CD4-positive, alpha-beta memory T cell (primary cell): ENCODE results near the gene PPP4R4. TPM values are rescaled to one million over a fixed set of nuclear protein-coding genes. Genes with fewer than 3 reads are reported as not detected.

ENCODE experiments used
- CTCF ChIA-PET: fragments of 350-600 bp; sonication (Branson Sonifier 250); formaldehyde crosslinking; loops from one replicate; lab custom pipeline; 2021; ENCODE audit warnings: inconsistent platforms; ENCODE audit not compliant: partially characterized antibody; lab: Charles Lee
- POLR2A ChIA-PET: fragments of 350-600 bp; sonication (Branson Sonifier 250); formaldehyde crosslinking; loops from one replicate; lab custom pipeline; 2021; ENCODE audit not compliant: partially characterized antibody; lab: Charles Lee
- DNase-seq, 5 donors: peaks; one replicate each; pipeline versions ENCODE4 v3.0.0 to v3.0.0-alpha.2; 2020 to 2022; ENCODE audit warnings: mixed read lengths in 1 of 5
- H3K27ac ChIP-seq: one replicate; pipeline ENCODE4 v1.7.0; 2013; ENCODE audit warnings: low read depth, low read length
- H3K27me3 ChIP-seq: 2 replicates; pipeline ENCODE4 v1.7.0; 2013; ENCODE audit warnings: mild to moderate bottlenecking, low read length, moderate library complexity; ENCODE audit not compliant: insufficient read depth
- H3K36me3 ChIP-seq: 2 replicates; pipeline ENCODE4 v1.7.0; 2013; ENCODE audit warnings: mild to moderate bottlenecking, low read length, moderate library complexity; ENCODE audit not compliant: insufficient read depth
- H3K4me1 ChIP-seq: 2 replicates; pipeline ENCODE4 v1.7.0; 2013; ENCODE audit warnings: mild to moderate bottlenecking, low read length, moderate library complexity; ENCODE audit not compliant: insufficient read depth
- H3K4me3 ChIP-seq, 2 donors: one replicate each; pipeline ENCODE4 v1.7.0; 2013; ENCODE audit warnings: low read length in 2 of 2, mild to moderate bottlenecking in 1 of 2
- H3K9me3 ChIP-seq, 2 donors: one replicate each; pipeline ENCODE4 v1.7.0; 2013; ENCODE audit warnings: low read length in 2 of 2, control low read depth in 1 of 2; ENCODE audit not compliant: control insufficient read depth in 1 of 2
- H3K27ac Mint-ChIP-seq, 7 donors: one replicate each; pipeline ENCODE4 v1.8.0; 2020 to 2021; ENCODE audit warnings: mixed read lengths in 7 of 7, mild to moderate bottlenecking in 6 of 7, inconsistent platforms in 3 of 7, moderate library complexity in 3 of 7
- H3K27me3 Mint-ChIP-seq, 2 donors: one replicate each; pipeline ENCODE4 v1.8.0; 2020 to 2021; ENCODE audit warnings: mixed read lengths in 2 of 2
- H3K36me3 Mint-ChIP-seq, 2 donors: one replicate each; pipeline ENCODE4 v1.8.0; 2020 to 2021; ENCODE audit warnings: mixed read lengths in 2 of 2, inconsistent platforms in 1 of 2, mild to moderate bottlenecking in 1 of 2
- H3K4me1 Mint-ChIP-seq, 4 donors: one replicate each; pipeline ENCODE4 v1.8.0; 2020 to 2021; ENCODE audit warnings: mixed read lengths in 4 of 4, mild to moderate bottlenecking in 1 of 4
- H3K4me3 Mint-ChIP-seq, 8 donors: one replicate each; pipeline ENCODE4 v1.8.0; 2020 to 2021; ENCODE audit warnings: mixed read lengths in 8 of 8, mild to moderate bottlenecking in 7 of 8, moderate library complexity in 6 of 8, inconsistent platforms in 3 of 8
- H3K9me3 Mint-ChIP-seq, 8 donors: one replicate each; pipeline ENCODE4 v1.8.0; 2020 to 2021; ENCODE audit warnings: mixed read lengths in 8 of 8, mild to moderate bottlenecking in 5 of 8, inconsistent platforms in 3 of 8, moderate library complexity in 1 of 8
- intact Hi-C: fragments of 100-400 bp; cut with micrococcal nuclease; formaldehyde crosslinking; loops from one replicate; pipeline ENCODE4 v1.15.1; 2023
- polyA plus RNA-seq, 2 donors: library from polyadenylated mRNA; unstranded; fragments of 300-500 nt; fragmentation: Illumina TruSeq; gene quantifications; one replicate each; pipeline ENCODE4 v1.2.3, GENCODE V29; 2021
- total RNA-seq, 2 experiments: library from RNA; stranded (reverse); gene quantifications; one replicate each; pipeline ENCODE4 v1.2.3, GENCODE V29; 2021

Gene PPP4R4, protein sequence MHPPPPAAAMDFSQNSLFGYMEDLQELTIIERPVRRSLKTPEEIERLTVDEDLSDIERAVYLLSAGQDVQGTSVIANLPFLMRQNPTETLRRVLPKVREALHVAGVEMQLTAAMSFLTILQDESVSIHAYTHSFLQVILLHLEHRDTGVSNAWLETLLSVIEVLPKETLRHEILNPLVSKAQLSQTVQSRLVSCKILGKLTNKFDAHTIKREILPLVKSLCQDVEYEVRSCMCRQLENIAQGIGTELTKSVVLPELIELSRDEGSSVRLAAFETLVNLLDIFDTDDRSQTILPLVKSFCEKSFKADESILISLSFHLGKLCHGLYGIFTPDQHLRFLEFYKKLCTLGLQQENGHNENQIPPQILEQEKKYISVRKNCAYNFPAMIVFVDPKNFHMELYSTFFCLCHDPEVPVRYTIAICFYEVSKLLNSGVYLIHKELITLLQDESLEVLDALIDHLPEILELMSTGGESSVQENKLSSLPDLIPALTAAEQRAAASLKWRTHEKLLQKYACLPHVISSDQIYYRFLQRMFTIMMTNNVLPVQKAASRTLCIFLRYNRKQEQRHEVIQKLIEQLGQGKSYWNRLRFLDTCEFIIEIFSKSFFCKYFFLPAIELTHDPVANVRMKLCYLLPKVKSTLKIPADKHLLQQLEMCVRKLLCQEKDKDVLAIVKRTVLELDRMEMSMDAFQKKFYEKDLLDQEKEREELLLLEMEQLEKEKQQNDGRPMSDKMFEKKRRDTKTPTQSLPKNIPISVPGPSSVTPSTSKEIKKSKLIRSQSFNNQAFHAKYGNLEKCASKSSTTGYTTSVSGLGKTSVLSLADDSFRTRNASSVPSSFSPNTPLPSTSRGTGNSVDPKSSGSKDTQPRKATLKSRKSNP
- total RNA-seq (1 to 10 TPM; 6.3 to 7.3 TPM), polyA plus RNA-seq (1 to 10 TPM in 1 of 2 donors, under 1 TPM in 1; 0.38 to 1.2 TPM)

DNA sequence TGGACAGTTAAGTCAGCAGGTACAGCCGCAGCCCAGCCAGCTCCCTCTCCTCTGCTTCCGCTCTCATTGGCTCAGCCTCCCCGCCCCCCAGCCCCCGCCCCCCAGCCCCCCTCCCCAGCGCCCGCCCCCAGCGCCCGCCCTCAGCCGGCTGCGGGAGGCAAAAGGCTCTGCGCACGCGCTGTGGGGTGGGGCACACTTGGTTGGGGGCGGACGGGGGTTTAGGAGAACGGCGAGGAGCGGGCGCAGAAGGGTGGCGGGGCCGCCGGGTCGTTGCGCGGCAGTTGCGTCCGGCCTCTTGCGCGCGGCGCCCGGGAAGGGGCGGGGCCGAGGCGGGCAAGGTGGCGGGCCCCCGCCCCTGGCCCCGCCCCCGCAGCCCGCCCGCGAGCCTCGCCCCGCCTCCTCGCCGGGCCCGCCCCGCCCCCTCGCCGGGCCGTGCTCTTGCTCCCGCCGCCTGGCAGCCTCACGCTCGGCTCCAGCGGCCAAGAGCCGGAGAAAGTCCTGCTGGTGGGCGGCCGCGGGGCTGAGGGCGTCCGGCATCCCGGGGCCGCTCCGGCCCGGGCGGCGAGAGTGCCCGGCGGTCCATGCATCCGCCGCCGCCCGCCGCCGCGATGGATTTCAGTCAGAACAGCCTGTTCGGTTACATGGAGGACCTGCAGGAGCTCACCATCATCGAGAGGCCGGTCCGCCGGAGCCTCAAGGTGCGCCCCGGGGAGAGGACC is at the start of gene PPP4R4:
PPP4R4 (plus strand) TSS at position 438 of the 719 bp plus-strand sequence; CDS start at position 582, 144 bp downstream.
- Histone ChIP-seq H3K36me3 (no peaks in the 10 kb centered on the region), H3K4me3 (peak within 1 kb of the TSS in 1 of 2 donors; percentile 60), H3K27ac (peak within 1 kb of the TSS; percentile 37), H3K27me3 (peaks cover 3% of the 10 kb centered on the region), H3K4me1 (peaks cover 6% of the 10 kb centered on the region), H3K9me3 (no peaks in the 10 kb centered on the region)
- peaks cover 0 to 4% (median 0%) of the 10 kb centered on the region in 8 donors for H3K9me3 Mint-ChIP-seq
- ChIA-PET CTCF (interaction anchor here (1.4 to 3.6 kb wide), 3 partner anchors 37 to 234 kb away, joined by 4 to 27 read pairs (median 14); no protein-coding TSS in a partner anchor), POLR2A (interaction anchor here (0.6 to 3.3 kb wide), 12 partner anchors 11 to 211 kb away, joined by 3 to 35 read pairs (median 5); partner anchors contain the start of genes DDX24, IFI27L1, IFI27L2 and OTUB2)
- H3K36me3 Mint-ChIP-seq, result no peaks in the 10 kb centered on the region
- H3K4me3 Mint-ChIP-seq, result peak within 1 kb of the TSS; percentile 83 to 91 (median 88)
- peaks cover 0 to 7% of the 10 kb centered on the region in 2 donors for H3K27me3 Mint-ChIP-seq
- intact Hi-C loops, result loop anchor here (1.0 to 2.0 kb wide), 3 partner anchors 16 to 211 kb away; partner anchors contain the start of genes DDX24 and IFI27L1
- H3K4me1 Mint-ChIP-seq, result peaks cover 16 to 28% (median 21%) of the 10 kb centered on the region in 4 donors
- H3K27ac Mint-ChIP-seq, result peak within 1 kb of the TSS; percentile 63 to 91 (median 86)
- DNase-seq, result peak; percentile 85 to 93 (median 87)

DNA sequence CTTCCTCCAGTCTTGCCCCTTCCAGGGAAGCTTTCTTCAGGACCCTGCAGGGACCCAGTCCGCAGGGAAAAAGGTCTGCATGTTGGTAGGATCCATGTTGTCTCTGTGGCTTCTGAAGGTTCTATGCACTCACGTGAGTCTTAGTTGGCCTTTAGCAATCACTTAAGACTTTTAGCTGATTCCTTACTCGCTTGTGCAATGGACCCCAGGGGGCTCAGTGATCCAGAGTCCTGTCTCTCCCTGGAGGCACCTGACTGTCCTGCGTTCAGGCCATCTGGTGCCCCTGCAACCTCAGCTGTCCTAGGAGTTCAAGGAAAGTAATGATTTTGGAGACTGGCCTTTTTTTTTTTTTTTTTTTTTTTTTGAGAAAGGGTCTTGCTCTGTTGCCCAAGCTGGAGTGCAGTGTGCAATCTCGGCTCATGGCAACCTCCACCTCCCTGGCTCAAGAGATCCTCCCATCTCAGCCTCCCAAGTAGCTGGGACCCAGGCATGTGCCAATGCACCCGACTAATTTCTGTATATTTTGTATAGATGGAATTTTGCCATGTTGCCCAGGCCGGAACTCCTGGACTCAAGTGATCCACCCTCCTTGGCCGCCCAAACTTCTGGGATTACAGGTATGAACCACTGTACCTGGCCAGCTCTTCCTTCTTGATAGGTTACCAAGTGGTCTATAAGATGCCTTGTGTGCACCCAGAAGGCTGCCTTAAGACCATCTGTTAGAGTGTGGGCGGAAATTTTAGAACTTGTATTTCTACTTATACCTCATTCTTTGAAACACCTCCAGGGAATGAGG is 49.3 kb upstream of the PPP4R4 start:
- H3K4me3 Mint-ChIP-seq, result no peak overlapping the region
- Histone ChIP-seq H3K9me3 (no peaks in the 10 kb centered on the region), H3K4me1 (peaks cover 10% of the 10 kb centered on the region), H3K4me3 (no peak overlapping the region), H3K36me3 (no peaks in the 10 kb centered on the region), H3K27me3 (no peaks in the 10 kb centered on the region), H3K27ac (no peak overlapping the region)
- ChIA-PET POLR2A (interaction anchor here (1.2 kb wide), 1 partner anchor 44 kb away, joined by 3 read pairs; the partner anchor contains the start of genes DDX24 and IFI27L1), CTCF (interaction anchor here (1.2 to 2.2 kb wide), 2 partner anchors 12 to 56 kb away, joined by 3 to 17 read pairs; no protein-coding TSS in a partner anchor)
- H3K9me3 Mint-ChIP-seq, result peaks cover 3 to 26% (median 14%) of the 10 kb centered on the region in 8 donors
- H3K36me3 Mint-ChIP-seq, result peaks cover 0 to 11% of the 10 kb centered on the region in 2 donors
- intact Hi-C loops, result no loop called here
- H3K27ac Mint-ChIP-seq, result no peak overlapping the region
- DNase-seq, result no peak
- peaks cover 6 to 18% (median 11%) of the 10 kb centered on the region in 4 donors for H3K4me1 Mint-ChIP-seq
- peaks cover 2 to 10% of the 10 kb centered on the region in 2 donors for H3K27me3 Mint-ChIP-seq

DNA sequence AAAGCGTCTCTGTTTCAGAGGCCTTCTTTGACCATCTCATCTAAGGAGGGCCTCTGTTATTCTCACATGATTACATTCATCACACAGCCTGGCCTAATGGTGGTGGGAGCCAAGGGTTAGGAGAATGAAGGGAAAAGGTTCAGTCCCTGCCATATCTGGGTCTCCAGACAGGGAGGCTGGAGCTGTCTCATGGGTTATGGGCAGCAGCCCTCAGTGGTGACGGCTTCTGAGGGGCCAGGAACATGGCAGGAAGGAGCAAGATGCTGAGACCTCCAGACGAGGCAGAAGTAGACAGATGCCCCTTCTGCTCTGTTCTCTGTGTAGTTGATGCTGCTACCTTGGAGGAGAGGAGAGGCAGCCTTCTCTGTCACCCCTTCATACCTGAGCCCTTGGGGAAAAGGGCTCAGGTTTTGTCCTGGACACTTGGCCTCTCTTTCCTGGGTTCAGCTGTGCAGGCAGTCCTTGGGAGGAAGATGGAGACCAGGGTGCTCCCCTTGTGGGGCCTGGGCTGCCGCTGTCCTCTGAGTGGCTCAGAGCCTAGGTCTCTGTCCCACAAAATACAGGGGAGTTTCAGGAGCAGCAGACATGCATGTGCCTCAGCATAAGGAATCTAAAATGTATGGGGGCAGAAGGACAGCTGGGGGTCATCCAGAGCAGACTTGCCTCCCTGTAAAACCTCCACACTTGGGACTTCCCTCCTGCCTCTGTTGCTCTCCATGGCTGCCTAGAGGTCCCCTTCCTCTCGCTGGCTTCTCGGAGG is 48.3 kb upstream of the PPP4R4 start:
- H3K36me3 Mint-ChIP-seq, result peaks cover 0 to 11% of the 10 kb centered on the region in 2 donors
- H3K9me3 ChIP-seq, result no peaks in the 10 kb centered on the region
- DNase-seq, result no peak
- H3K27me3 Mint-ChIP-seq, result peaks cover 1 to 5% of the 10 kb centered on the region in 2 donors
- intact Hi-C loops, result no loop called here
- H3K9me3 Mint-ChIP-seq, result peaks cover under 1 to 15% (median 5%) of the 10 kb centered on the region in 8 donors
- H3K4me1 Mint-ChIP-seq, result peaks cover 12 to 25% (median 17%) of the 10 kb centered on the region in 4 donors
- peak overlapping the region in 3 of 7 donors; percentile 16 to 54 (median 41) for H3K27ac Mint-ChIP-seq
- peaks cover 18% of the 10 kb centered on the region for H3K4me1 ChIP-seq
- H3K27ac ChIP-seq, result no peak overlapping the region
- ChIA-PET POLR2A (interaction anchor here (1.2 kb wide), 1 partner anchor 45 kb away, joined by 3 read pairs; the partner anchor contains the start of genes DDX24 and IFI27L1), CTCF (interaction anchor here (1.2 to 2.2 kb wide), 2 partner anchors 11 to 55 kb away, joined by 3 to 17 read pairs; no protein-coding TSS in a partner anchor)
- no peaks in the 10 kb centered on the region for H3K27me3 ChIP-seq
- no peaks in the 10 kb centered on the region for H3K36me3 ChIP-seq
- no peak overlapping the region for H3K4me3 Mint-ChIP-seq
- H3K4me3 ChIP-seq, result no peak overlapping the region

DNA sequence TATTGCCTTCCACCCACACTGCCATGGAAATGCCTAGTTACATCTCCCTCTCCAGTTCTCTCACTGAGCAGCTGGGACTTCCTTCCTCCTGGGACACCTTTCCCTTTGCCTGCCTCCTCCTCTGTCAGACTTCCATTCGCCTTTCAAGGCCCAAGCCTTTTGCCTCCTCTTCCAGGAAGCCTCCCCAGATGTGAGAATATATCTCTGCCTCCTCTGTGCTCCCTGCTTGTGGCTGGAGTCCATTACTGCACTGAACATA is 47.8 kb upstream of the PPP4R4 start:
- POLR2A ChIA-PET, result no interaction called here
- peaks cover 18% of the 10 kb centered on the region for H3K4me1 ChIP-seq
- Mint-ChIP-seq H3K4me1 (peaks cover 12 to 25% (median 17%) of the 10 kb centered on the region in 4 donors), H3K9me3 (peaks cover 0 to 10% (median 4%) of the 10 kb centered on the region in 8 donors), H3K27me3 (peaks cover 0 to 4% of the 10 kb centered on the region in 2 donors), H3K4me3 (no peak overlapping the region), H3K27ac (peak overlapping the region in 3 of 7 donors; percentile 16 to 54 (median 29)), H3K36me3 (peaks cover 0 to 11% of the 10 kb centered on the region in 2 donors)
- H3K9me3 ChIP-seq, result no peaks in the 10 kb centered on the region
- H3K27ac ChIP-seq, result no peak overlapping the region
- no peak for DNase-seq
- intact Hi-C loops, result no loop called here
- no peaks in the 10 kb centered on the region for H3K27me3 ChIP-seq
- no peak overlapping the region for H3K4me3 ChIP-seq
- CTCF ChIA-PET, result interaction anchor here (7.5 kb wide), 1 partner anchor 90 kb away, joined by 85 read pairs; no protein-coding TSS in a partner anchor
- H3K36me3 ChIP-seq, result no peaks in the 10 kb centered on the region

GRCh38 chr14:94126800-94127199 is 47.3 kb upstream of the PPP4R4 start:
- no peaks in the 10 kb centered on the region for H3K9me3 ChIP-seq
- H3K4me1 ChIP-seq, result peaks cover 18% of the 10 kb centered on the region
- POLR2A ChIA-PET, result no interaction called here
- H3K27me3 ChIP-seq, result no peaks in the 10 kb centered on the region
- H3K36me3 ChIP-seq, result no peaks in the 10 kb centered on the region
- Mint-ChIP-seq H3K4me3 (no peak overlapping the region), H3K27me3 (no peaks in the 10 kb centered on the region), H3K36me3 (peaks cover 0 to 9% of the 10 kb centered on the region in 2 donors), H3K4me1 (peaks cover 12 to 25% (median 17%) of the 10 kb centered on the region in 4 donors), H3K9me3 (peaks cover 0 to 8% (median 2%) of the 10 kb centered on the region in 8 donors), H3K27ac (peak overlapping the region in 1 of 7 donors; percentile 29)
- H3K27ac ChIP-seq, result no peak overlapping the region
- no peak for DNase-seq
- CTCF ChIA-PET, result interaction anchor here (7.5 kb wide), 1 partner anchor 91 kb away, joined by 85 read pairs; no protein-coding TSS in a partner anchor
- H3K4me3 ChIP-seq, result no peak overlapping the region
- intact Hi-C loops, result no loop called here
